GM18520 (cell line): Measurements from ENCODE around the gene FKBP1C.
"Not testable (repeated sequence)": the region's sequence is repeated elsewhere in the genome, so short reads cannot be mapped to it uniquely, and the experiment has no call there.

Experiments
- ATAC-seq: cut with Tn5 transposase; IDR thresholded peaks from one replicate; pipeline ENCODE4 v1.9.1; 2021; ENCODE audit not compliant: unreplicated experiment

Gene FKBP1C

GRCh38 chr6:63211343-63211742 is at the start of gene FKBP1C:
Gene FKBP1C, plus strand, starts transcription at chr6:63211469.
- ATAC-seq = not testable (repeated sequence)

GRCh38 chr6:63164047-63164803 is 47.0 kb upstream of the FKBP1C start:
- not testable (repeated sequence) for ATAC-seq

GRCh38 chr6:63174173-63174572 is 37.1 kb upstream of the FKBP1C start:
- no peak for ATAC-seq

GRCh38 chr6:63176181-63176580 is 35.1 kb upstream of the FKBP1C start:
- no peak for ATAC-seq

GRCh38 chr6:63180367-63180766 is 30.9 kb upstream of the FKBP1C start:
- no peak for ATAC-seq

- no peak for ATAC-seq
These were observed 24.3 kb upstream of the FKBP1C start for GRCh38 chr6:63186970-63187369.

DNA sequence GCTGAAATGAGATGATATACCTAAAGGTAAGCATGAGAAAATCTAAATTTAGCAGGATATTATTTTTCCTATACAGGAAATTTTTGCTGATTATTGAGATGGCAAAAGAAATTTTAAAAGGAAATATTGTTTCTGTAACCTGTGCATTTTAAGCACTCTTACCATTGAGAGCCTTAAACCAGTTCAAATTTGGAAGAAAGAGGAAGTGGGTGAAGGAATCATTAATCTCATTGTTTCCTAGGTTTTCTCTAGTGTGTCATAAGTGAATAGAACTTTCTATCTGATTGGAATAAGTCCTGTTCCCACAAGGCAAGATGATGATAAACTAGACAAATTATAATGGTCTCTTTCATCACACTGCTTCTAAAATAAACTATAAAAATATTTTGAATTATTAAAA is 22.4 kb upstream of the FKBP1C start:
- ATAC-seq = no peak

GRCh38 chr6:63193324-63193723 is 17.9 kb upstream of the FKBP1C start:
- no peak for ATAC-seq

DNA sequence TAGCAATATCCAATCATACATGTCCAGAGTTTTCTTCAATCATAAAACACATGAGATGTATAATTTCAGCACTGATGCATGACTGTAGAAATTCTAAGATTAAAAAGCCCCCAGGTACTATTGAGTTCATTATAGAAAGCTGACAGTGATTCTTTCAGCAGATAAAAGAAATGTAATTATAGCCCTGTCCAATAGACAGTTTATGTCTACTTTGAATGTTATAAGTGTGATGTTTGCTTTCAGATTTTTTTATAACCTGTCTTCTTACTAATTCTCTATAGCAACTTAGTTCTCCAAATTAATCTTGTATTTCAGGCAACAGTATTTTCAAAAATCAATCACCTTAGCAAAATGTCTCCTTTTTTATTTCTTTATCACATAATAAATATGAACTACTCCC is 13.5 kb upstream of the FKBP1C start:
- ATAC-seq = no peak

GRCh38 chr6:63213325-63213724 is 2.1 kb downstream of the FKBP1C start:
- no peak for ATAC-seq

DNA sequence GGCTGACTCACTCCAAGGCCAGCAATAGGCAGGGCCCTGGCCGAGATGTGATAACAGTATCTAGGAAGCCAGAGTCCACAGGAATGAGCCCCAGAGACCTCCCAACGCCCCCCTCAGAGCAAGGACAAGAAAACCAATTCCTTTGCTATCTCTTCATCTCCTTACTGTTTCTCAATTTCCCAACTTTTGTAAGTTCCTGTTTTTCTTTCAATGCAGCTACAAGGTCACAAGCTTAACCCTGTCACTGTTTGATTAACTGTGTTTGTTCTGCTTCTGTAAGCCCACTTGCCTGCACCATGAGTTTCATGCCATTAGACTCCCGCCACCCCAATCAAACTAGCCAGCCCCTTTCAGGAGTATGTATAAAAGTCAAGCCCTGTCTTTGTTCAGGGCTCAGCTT is 3.5 kb downstream of the FKBP1C start:
- no peak for ATAC-seq

GRCh38 chr6:63224179-63224578 is 12.9 kb downstream of the FKBP1C start:
- ATAC-seq = no peak

- not testable (repeated sequence) for ATAC-seq
These were observed 14.7 kb downstream of the FKBP1C start for GRCh38 chr6:63225987-63226386.

DNA sequence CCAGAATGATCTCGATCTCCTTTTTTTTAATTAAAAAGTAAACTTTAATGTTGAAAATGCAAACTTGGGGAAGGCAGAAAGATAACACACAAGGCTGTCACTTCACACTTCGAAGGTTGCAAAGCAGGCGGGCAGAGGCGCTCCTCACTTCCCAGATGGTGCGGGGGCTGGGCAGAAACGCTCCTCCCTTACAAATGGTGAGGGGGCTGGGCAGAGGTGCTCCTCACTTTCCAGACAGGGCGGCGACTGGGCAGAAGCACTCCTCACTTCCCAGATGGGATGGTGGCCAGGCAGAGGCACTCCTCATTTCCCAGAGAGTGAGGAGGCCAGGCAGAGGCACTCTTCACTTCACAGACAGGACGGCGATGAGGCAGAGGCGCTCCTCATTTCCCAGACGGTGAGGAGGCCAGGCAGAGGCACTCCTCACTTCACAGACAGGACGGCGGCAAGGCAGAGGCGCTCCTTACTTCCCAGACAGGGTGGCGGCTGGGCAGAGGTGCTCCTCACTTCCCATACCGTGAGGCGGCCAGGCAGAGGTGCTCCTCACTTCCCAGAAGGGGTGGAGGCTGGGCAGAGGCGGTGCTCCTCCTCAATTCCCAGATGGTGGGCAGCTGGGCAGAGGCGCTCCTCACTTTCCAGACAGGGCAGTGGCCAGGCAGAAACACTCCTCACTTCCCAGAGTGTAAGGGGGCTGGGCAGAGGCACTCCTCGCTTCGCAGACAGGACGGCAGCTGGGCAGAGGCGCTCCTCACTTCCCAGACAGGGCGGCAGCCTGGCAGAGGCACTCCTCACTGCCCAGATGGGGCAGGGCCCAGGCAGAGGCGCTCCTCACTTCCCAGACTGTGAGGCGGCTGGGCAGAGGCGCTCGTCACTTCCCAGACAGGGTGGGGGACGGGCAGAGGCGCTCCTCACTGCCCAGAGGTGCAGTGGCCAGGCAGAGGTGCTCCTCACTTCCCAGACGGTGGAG is 16.9 kb downstream of the FKBP1C start:
- ATAC-seq = not testable (repeated sequence)

DNA sequence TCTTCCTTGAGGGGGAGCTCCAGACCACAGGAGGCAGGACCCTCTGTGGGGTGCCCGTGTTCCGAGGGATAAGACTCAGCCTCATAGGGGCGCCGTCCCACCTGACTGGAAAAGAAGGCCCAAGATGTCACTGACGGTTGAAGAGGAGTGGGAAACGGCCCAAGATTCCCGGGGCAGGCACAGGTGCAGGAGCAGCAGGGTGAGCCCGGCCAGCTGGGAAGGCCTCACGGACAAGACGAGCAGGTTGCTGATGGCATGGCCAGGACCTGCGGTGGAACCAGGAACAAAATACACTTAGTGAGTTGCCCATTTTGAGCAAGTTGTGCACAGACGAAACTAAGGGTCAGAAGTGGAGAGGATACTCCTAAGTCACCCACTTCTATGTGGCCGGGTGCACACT is 18.8 kb downstream of the FKBP1C start:
- ATAC-seq = not testable (repeated sequence)

DNA sequence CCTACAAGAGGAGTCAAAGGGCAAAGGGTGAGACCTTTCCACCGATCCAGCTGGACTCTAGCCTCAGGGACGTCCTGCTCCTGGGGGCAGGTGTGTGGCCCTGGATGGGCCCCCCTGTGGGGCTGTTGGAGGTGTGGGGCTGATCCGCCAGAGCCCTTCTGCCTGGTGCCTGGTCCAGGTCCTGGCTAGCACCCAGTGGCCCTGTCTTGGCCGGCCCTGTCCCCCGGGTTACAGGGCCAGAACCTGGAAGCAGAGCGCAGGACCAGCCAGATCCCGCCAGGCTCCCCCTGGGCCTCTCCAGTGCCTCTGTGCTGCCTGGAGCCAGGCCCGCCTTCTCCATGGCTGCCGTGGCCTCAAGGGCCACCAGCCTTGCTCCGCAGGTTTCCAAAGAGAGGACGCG is 19.2 kb downstream of the FKBP1C start:
- ATAC-seq = not testable (repeated sequence)

- no peak for ATAC-seq
These were observed 25.1 kb downstream of the FKBP1C start for GRCh38 chr6:63236398-63236817.

GRCh38 chr6:63245420-63245819 is 34.2 kb downstream of the FKBP1C start:
- ATAC-seq = no peak

- ATAC-seq = no peak
These were observed 34.6 kb downstream of the FKBP1C start for GRCh38 chr6:63245909-63246308.

DNA sequence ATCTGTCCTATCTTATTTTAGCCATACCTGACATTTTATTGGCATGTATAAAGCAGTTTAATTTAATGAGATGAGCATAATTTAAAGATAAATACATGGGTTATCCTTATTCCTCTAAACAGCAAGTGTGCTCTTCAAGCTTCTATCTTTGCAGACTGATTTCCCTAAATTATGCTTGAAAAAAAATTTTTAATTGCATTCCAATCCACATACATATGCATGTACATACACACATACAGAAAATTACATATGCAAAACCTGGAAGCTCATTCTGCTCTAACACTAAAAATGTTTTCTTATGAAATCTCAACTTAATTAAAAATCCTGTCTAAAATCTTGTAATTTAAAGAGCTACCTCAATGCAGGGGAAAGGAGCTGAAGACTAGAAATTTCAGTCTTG is 35.3 kb downstream of the FKBP1C start:
- ATAC-seq = no peak

DNA sequence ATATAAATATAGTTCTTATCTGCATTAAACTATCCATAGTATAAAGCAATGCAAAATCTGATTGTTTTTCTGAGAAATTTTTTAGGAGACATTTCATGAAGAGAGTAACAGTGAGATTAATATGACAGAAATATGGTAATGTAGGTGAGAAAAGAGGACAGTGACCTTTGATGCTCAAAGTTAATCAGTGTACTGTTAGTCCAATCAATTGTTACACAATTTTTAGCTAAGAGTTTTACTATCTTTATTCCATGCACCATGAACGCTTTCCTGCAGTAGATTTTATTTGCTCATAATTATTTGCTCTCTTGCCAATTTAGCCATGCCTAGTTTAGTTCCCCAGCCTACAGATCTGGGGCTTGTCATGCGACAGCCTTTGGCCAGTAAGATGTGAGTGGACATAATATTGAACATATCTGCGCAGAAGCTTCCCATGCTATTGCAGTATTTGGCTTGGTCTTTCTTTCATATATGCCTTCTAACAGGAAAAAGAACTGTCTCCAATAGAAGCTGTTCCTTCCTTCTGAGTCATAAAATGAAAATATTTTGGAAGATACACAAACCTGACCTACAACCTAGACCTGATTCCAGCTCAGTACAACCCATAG is 38.7 kb downstream of the FKBP1C start:
- no peak for ATAC-seq
